ENCODE results near the gene PHACTR3. TPM values are rescaled to one million over a fixed set of nuclear protein-coding genes. Genes with fewer than 3 reads are reported as not detected.

Gene PHACTR3
- total RNA-seq, 1 donor from 2014 or later, result 8.7 TPM

- no peak for TF ChIP-seq CTCF (IDR thresholded peaks at IDR 0.05; ENCODE audit: unreplicated experiment)
- no peak overlapping the region for H3K27ac Mint-ChIP-seq (ENCODE audit: unreplicated experiment)
- H3K4me1 Mint-ChIP-seq (ENCODE audit: unreplicated experiment), result no peaks in the 10 kb centered on the region
- no peaks in the 10 kb centered on the region for H3K36me3 Mint-ChIP-seq (ENCODE audit: low read depth, unreplicated experiment)
- H3K4me3 Mint-ChIP-seq (ENCODE audit: unreplicated experiment), result no peak overlapping the region
- H3K27me3 Mint-ChIP-seq (ENCODE audit: unreplicated experiment), result peaks cover 4% of the 10 kb centered on the region
- DNase-seq (ENCODE audit: low spot score), result no peak
- H3K9me3 Mint-ChIP-seq (ENCODE audit: unreplicated experiment), result no peaks in the 10 kb centered on the region
Observed at GRCh38 chr20:59591061-59591460, 13.3 kb upstream of the PHACTR3 start.

- DNase-seq (ENCODE audit: low spot score), result no peak
- no peak overlapping the region for H3K27ac Mint-ChIP-seq (ENCODE audit: unreplicated experiment)
- H3K27me3 Mint-ChIP-seq (ENCODE audit: unreplicated experiment), result peaks cover 1% of the 10 kb centered on the region
- no peak for TF ChIP-seq CTCF (IDR thresholded peaks at IDR 0.05; ENCODE audit: unreplicated experiment)
- H3K9me3 Mint-ChIP-seq (ENCODE audit: unreplicated experiment), result no peaks in the 10 kb centered on the region
- no peak overlapping the region for H3K4me3 Mint-ChIP-seq (ENCODE audit: unreplicated experiment)
- no peaks in the 10 kb centered on the region for H3K4me1 Mint-ChIP-seq (ENCODE audit: unreplicated experiment)
- H3K36me3 Mint-ChIP-seq (ENCODE audit: low read depth, unreplicated experiment), result no peaks in the 10 kb centered on the region
Observed at GRCh38 chr20:59596690-59597089, 7.7 kb upstream of the PHACTR3 start.

GRCh38 chr20:59597240-59597639 lies 7.1 kb upstream of the PHACTR3 start:
- no peak for TF ChIP-seq CTCF (IDR thresholded peaks at IDR 0.05; ENCODE audit: unreplicated experiment)
- no peak overlapping the region for H3K27ac Mint-ChIP-seq (ENCODE audit: unreplicated experiment)
- H3K27me3 Mint-ChIP-seq (ENCODE audit: unreplicated experiment), result peaks cover 4% of the 10 kb centered on the region
- DNase-seq (ENCODE audit: low spot score), result no peak
- no peaks in the 10 kb centered on the region for H3K4me1 Mint-ChIP-seq (ENCODE audit: unreplicated experiment)
- no peak overlapping the region for H3K4me3 Mint-ChIP-seq (ENCODE audit: unreplicated experiment)
- no peaks in the 10 kb centered on the region for H3K9me3 Mint-ChIP-seq (ENCODE audit: unreplicated experiment)
- H3K36me3 Mint-ChIP-seq (ENCODE audit: low read depth, unreplicated experiment), result no peaks in the 10 kb centered on the region

GRCh38 chr20:59598625-59599310 lies 5.6 kb upstream of the PHACTR3 start:
- peak; percentile 69 for DNase-seq (ENCODE audit: low spot score)
- no peak overlapping the region for H3K27ac Mint-ChIP-seq (ENCODE audit: unreplicated experiment)
- no peaks in the 10 kb centered on the region for H3K36me3 Mint-ChIP-seq (ENCODE audit: low read depth, unreplicated experiment)
- H3K9me3 Mint-ChIP-seq (ENCODE audit: unreplicated experiment), result no peaks in the 10 kb centered on the region
- no peak overlapping the region for H3K4me3 Mint-ChIP-seq (ENCODE audit: unreplicated experiment)
- H3K27me3 Mint-ChIP-seq (ENCODE audit: unreplicated experiment), result peaks cover 5% of the 10 kb centered on the region
- peak; percentile 89 for TF ChIP-seq CTCF (IDR thresholded peaks at IDR 0.05; ENCODE audit: unreplicated experiment)
- peaks cover 3% of the 10 kb centered on the region for H3K4me1 Mint-ChIP-seq (ENCODE audit: unreplicated experiment)

- TF ChIP-seq CTCF (IDR thresholded peaks at IDR 0.05; ENCODE audit: unreplicated experiment), result no peak
Observed at GRCh38 chr20:59599941-59600340, 4.4 kb upstream of the PHACTR3 start.

More at GRCh38 chr20:59599941-59600340, 4.4 kb upstream of the PHACTR3 start:
- Mint-ChIP-seq H3K36me3 (ENCODE audit: low read depth, unreplicated experiment) (no peaks in the 10 kb centered on the region), H3K27me3 (ENCODE audit: unreplicated experiment) (peaks cover 5% of the 10 kb centered on the region), H3K4me1 (ENCODE audit: unreplicated experiment) (peaks cover 3% of the 10 kb centered on the region), H3K9me3 (ENCODE audit: unreplicated experiment) (no peaks in the 10 kb centered on the region), H3K4me3 (ENCODE audit: unreplicated experiment) (no peak overlapping the region), H3K27ac (ENCODE audit: unreplicated experiment) (no peak overlapping the region)
- DNase-seq (ENCODE audit: low spot score), result no peak
